Measurements from ENCODE around the gene POLR1D.

POLR1D gene

GRCh38 chr13:27654816-27655215 is 33.1 kb downstream of the POLR1D start:
- Histone ChIP-seq H4K20me1 (ENCODE audit: insufficient read depth) (no peaks in the 10 kb centered on the region), H3K27me3 (ENCODE audit: insufficient read depth, low read depth) (no peaks in the 10 kb centered on the region), H3K79me2 (ENCODE audit: insufficient read depth, low read depth) (no peaks in the 10 kb centered on the region), H3K27ac (no peak overlapping the region), H3K9ac (no peak overlapping the region), H2AFZ (ENCODE audit: low read depth) (no peak overlapping the region), H3K4me3 (IDR thresholded peaks at IDR 0.05; ENCODE audit: insufficient read depth, low read depth, low read length) (no peak overlapping the region), H3K36me3 (ENCODE audit: insufficient read depth) (0 out of 2 replicates have a peak, but pooled peaks cover 6% of the 10 kb centered on the region), H3K4me2 (no peak overlapping the region), H3K4me1 (ENCODE audit: low read depth, poor library complexity, severe bottlenecking) (no peaks in the 10 kb centered on the region)
- no peak for TF ChIP-seq CTCF (conservative IDR thresholded peaks at IDR 0.05; ENCODE audit: low read depth, low read length)

- H3K4me2 ChIP-seq = no peak overlapping the region
- no peak overlapping the region for H2AFZ ChIP-seq (ENCODE audit: low read depth)
- H3K9ac ChIP-seq = no peak overlapping the region
- H3K79me2 ChIP-seq (ENCODE audit: insufficient read depth, low read depth) = no peaks in the 10 kb centered on the region
- no peak overlapping the region for H3K4me3 ChIP-seq (IDR thresholded peaks at IDR 0.05; ENCODE audit: insufficient read depth, low read depth, low read length)
- H3K36me3 ChIP-seq (ENCODE audit: insufficient read depth) = no peaks in the 10 kb centered on the region
- TF ChIP-seq CTCF (conservative IDR thresholded peaks at IDR 0.05; ENCODE audit: low read depth, low read length) = no peak
- no peaks in the 10 kb centered on the region for H3K4me1 ChIP-seq (ENCODE audit: low read depth, poor library complexity, severe bottlenecking)
- H3K27ac ChIP-seq = no peak overlapping the region
- H3K27me3 ChIP-seq (ENCODE audit: insufficient read depth, low read depth) = no peaks in the 10 kb centered on the region
- no peaks in the 10 kb centered on the region for H4K20me1 ChIP-seq (ENCODE audit: insufficient read depth)
These were observed 36.0 kb downstream of the POLR1D start for GRCh38 chr13:27657724-27658123.

DNA sequence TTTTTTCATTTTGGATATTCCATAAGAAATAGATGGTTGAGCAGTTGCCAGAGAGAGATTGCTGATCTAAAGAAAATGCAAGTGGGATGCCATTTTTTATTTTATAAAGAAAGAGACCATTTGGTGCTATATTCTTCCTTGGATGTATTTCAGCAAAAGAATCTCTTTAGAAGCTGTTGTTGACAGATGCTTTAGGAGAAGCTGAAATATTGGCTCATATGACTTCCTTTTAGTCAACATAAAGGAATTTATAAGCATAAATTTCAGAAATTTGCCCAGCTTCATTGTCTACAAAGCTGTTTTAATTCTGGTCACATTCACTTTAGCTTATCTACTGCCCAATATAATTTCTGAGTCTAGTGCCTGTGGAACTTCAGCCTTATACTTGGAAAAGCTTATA is 36.9 kb downstream of the POLR1D start:
- TF ChIP-seq CTCF (conservative IDR thresholded peaks at IDR 0.05; ENCODE audit: low read depth, low read length) = no peak
- Histone ChIP-seq H3K4me3 (IDR thresholded peaks at IDR 0.05; ENCODE audit: insufficient read depth, low read depth, low read length) (no peak overlapping the region), H3K4me2 (no peak overlapping the region), H3K27me3 (ENCODE audit: insufficient read depth, low read depth) (no peaks in the 10 kb centered on the region), H3K27ac (no peak overlapping the region), H3K79me2 (ENCODE audit: insufficient read depth, low read depth) (no peaks in the 10 kb centered on the region), H3K36me3 (ENCODE audit: insufficient read depth) (no peaks in the 10 kb centered on the region), H2AFZ (ENCODE audit: low read depth) (no peak overlapping the region), H4K20me1 (ENCODE audit: insufficient read depth) (no peaks in the 10 kb centered on the region), H3K4me1 (ENCODE audit: low read depth, poor library complexity, severe bottlenecking) (no peaks in the 10 kb centered on the region), H3K9ac (no peak overlapping the region)

DNA sequence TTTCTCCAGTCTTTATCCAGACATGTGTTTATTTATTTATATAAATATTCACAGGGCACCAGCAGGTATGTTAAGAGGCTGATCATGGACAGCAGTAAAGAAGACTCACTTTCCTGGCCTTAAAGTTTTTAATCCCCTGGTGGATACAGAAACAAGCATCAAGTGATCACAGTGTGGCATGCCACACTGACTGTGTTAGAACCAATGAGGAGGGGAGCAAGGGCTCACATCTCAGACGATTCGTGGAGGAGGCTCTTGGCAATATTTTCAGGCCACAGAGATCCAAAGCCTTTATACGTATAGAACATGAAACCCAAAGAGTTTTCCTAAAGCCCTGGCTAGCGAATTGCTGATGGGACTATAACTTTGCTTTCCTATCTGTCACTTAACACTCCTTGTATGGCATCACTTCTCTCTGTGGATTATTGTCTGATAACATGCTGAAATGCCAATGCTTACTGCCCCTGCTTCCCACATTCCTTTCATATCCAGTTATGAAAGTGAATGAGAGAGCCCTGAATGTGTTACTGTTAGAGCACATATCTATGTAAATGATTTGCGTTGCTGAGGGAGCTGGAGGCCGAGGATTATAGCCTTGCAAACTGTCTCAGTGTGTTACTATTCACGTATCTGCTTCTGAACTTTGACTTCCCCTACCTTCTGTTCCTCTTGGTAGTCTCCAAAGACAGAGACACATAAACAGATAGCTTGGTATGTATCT is 37.6 kb downstream of the POLR1D start:
- no peak overlapping the region for H3K4me2 ChIP-seq
- H3K9ac ChIP-seq = no peak overlapping the region
- H2AFZ ChIP-seq (ENCODE audit: low read depth) = no peak overlapping the region
- no peaks in the 10 kb centered on the region for H3K4me1 ChIP-seq (ENCODE audit: low read depth, poor library complexity, severe bottlenecking)
- no peaks in the 10 kb centered on the region for H3K79me2 ChIP-seq (ENCODE audit: insufficient read depth, low read depth)
- TF ChIP-seq CTCF (conservative IDR thresholded peaks at IDR 0.05; ENCODE audit: low read depth, low read length) = no peak
- no peaks in the 10 kb centered on the region for H4K20me1 ChIP-seq (ENCODE audit: insufficient read depth)
- H3K36me3 ChIP-seq (ENCODE audit: insufficient read depth) = no peaks in the 10 kb centered on the region
- H3K27ac ChIP-seq = no peak overlapping the region
- H3K4me3 ChIP-seq (IDR thresholded peaks at IDR 0.05; ENCODE audit: insufficient read depth, low read depth, low read length) = no peak overlapping the region
- H3K27me3 ChIP-seq (ENCODE audit: insufficient read depth, low read depth) = no peaks in the 10 kb centered on the region
